Testis (tissue), 3 donors: ENCODE results near the gene ITGA11. TPM values are rescaled to one million over a fixed set of nuclear protein-coding genes. Genes with fewer than 3 reads are reported as not detected.

Experiments used
- DNase-seq: peaks from one replicate; pipeline ENCODE4 v3.0.0-alpha.2; 2019
- H3K27ac ChIP-seq, 2 donors: fragments of 200-600 bp; sonication (generic); one replicate each; pipeline ENCODE4 v1.5.1; 2019
- H3K27me3 ChIP-seq: fragments of 200-600 bp; sonication (generic); one replicate; pipeline ENCODE4 v1.5.1; 2019
- H3K36me3 ChIP-seq: fragments of 200-600 bp; sonication (generic); one replicate; pipeline ENCODE4 v1.5.1; 2017; ENCODE audit warnings: low read depth; ENCODE audit errors: missing control alignments
- H3K4me1 ChIP-seq: fragments of 200-600 bp; sonication (generic); one replicate; pipeline ENCODE4 v1.5.1; 2019
- H3K4me3 ChIP-seq, 2 donors: fragments of 200-600 bp; sonication (generic); one replicate each; pipeline ENCODE4 v1.5.1; 2017 to 2019
- H3K9me3 ChIP-seq: fragments of 200-600 bp; sonication (generic); one replicate; pipeline ENCODE4 v1.5.1; 2017
- POLR2A ChIP-seq: fragments of 450-650 bp; IDR thresholded peaks from one replicate; pipeline ENCODE4 v1.6.1; 2017; ENCODE audit warnings: antibody characterized with exemption, mild to moderate bottlenecking, moderate library complexity
- WGBS, 2 donors: methylation state at CpG; one replicate each; pipeline ENCODE4 v1.1.5; 2018; 5-methylcytosine and 5-hydroxymethylcytosine counted together
- intact Hi-C: fragments of 100-400 bp; cut with DNase I; formaldehyde crosslinking; loops from one replicate; pipeline ENCODE4 v1.15.1; 2023; ENCODE audit warnings: low total_unique reads
- polyA plus RNA-seq: library from polyadenylated mRNA; stranded (reverse); fragments of 350-450 nt; fragmentation: Illumina TruSeq; extraction: RNeasy Lipid Tissue Mini Kit (QIAGEN cat#74804); gene quantifications from one replicate; pipeline ENCODE4 v1.2.3, GENCODE V29; 2014; ENCODE audit warnings: low read depth, low replicate concordance; ENCODE audit not compliant: insufficient read depth
- total RNA-seq, 2 donors: library from RNA; depleted of rRNA; stranded (reverse); fragments of >200 nt; gene quantifications; one replicate each; pipeline ENCODE4 v1.2.3, GENCODE V29; 2016
- TF ChIP-seq, protein P1 (sequence below), 3 experiments: fragments of 450-650 bp in 2 of 3; fragments of 200-600 bp in 1 of 3; sonication (generic) in 1 of 3; IDR thresholded peaks; one replicate each; pipeline ENCODE4 v1.5.1; 2016 to 2019; ENCODE audit warnings: antibody characterized with exemption in 3 of 3, mild to moderate bottlenecking in 2 of 3, moderate library complexity in 1 of 3

Gene ITGA11
- total and polyA plus RNA-seq, 3 donors from 2014 or later: 4.3 to 6.6 (median 5.6) TPM

DNA sequence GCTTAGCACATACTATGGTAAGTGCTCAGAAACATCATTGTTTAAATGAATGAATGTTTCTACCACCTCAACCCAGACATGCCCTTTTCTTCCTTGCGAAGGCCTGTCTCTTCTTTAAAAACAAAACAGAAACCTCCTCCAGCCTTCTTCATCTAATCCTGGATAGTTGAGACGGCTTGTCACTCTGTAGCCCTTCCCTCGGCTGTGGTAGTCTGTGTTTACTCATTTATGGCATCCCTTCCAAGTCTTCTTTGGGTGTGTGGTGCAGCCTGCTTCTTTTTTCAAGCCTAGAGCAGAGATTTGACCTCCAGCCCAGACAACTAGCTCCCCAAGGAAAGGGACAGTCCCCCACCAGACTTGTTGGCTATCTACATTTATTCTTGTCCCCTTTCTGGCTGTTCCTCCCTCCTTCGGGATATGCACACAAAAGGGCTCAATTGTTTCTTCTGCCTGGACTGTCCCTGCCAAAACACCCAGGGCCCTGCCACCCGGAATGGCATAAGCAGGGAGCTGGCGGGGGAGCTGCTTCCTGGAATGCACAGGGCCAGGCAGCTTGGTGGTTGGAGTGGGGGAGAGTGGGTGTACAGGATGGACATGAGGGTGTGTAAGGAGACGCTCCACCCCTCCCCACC, 67.8 kb downstream of the ITGA11 start:
- H3K27ac ChIP-seq: peak overlapping the region; percentile 58 to 78
- peaks cover 27% of the 10 kb centered on the region for H3K4me1 ChIP-seq
- TF ChIP-seq, protein P1, sequence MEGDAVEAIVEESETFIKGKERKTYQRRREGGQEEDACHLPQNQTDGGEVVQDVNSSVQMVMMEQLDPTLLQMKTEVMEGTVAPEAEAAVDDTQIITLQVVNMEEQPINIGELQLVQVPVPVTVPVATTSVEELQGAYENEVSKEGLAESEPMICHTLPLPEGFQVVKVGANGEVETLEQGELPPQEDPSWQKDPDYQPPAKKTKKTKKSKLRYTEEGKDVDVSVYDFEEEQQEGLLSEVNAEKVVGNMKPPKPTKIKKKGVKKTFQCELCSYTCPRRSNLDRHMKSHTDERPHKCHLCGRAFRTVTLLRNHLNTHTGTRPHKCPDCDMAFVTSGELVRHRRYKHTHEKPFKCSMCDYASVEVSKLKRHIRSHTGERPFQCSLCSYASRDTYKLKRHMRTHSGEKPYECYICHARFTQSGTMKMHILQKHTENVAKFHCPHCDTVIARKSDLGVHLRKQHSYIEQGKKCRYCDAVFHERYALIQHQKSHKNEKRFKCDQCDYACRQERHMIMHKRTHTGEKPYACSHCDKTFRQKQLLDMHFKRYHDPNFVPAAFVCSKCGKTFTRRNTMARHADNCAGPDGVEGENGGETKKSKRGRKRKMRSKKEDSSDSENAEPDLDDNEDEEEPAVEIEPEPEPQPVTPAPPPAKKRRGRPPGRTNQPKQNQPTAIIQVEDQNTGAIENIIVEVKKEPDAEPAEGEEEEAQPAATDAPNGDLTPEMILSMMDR (IDR thresholded peaks at IDR 0.05): no peak
- no peak for TF ChIP-seq POLR2A
- intact Hi-C loops: no loop called here
- H3K4me3 ChIP-seq: no peak overlapping the region
- H3K27me3 ChIP-seq: no peaks in the 10 kb centered on the region
- H3K9me3 ChIP-seq: no peaks in the 10 kb centered on the region
- 48 to 64% methylated on average over 6 to 7 of the region's 7 CpGs for WGBS, 2 donors
- H3K36me3 ChIP-seq: no peaks in the 10 kb centered on the region
- DNase-seq: peak; percentile 91

DNA sequence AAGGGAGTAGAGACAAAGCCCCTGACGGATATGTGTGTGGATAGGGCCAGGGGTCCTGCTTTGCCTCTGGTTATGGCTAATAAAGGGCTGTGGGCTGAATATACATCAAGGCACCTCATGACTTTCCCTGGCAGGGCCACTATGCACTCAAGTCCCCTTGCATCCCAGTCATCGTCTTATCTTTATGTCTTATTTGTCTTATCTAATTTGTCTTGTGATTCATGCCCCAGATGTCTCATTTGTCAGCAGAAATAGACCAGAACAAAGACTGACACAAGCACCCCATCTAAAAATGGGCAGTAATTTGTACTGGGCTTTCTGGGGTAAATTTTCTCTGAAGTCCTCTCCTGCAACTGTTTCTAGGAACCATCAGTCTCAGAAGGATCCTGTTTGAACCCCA, 68.6 kb downstream of the ITGA11 start:
- intact Hi-C loops: no loop called here
- 77 to 89% methylated on average over 2 of the region's 2 CpGs for WGBS, 2 donors
- Histone ChIP-seq H3K9me3 (no peaks in the 10 kb centered on the region), H3K36me3 (no peaks in the 10 kb centered on the region), H3K27me3 (no peaks in the 10 kb centered on the region), H3K4me1 (peaks cover 27% of the 10 kb centered on the region), H3K4me3 (no peak overlapping the region), H3K27ac (peak overlapping the region; percentile 58 to 68)
- TF ChIP-seq POLR2A: no peak
- TF ChIP-seq, protein P1 (IDR thresholded peaks at IDR 0.05): no peak
- no peak for DNase-seq

- no peak for DNase-seq
- TF ChIP-seq POLR2A: no peak
- TF ChIP-seq, protein P1 (IDR thresholded peaks at IDR 0.05): no peak
- Histone ChIP-seq H3K4me1 (peaks cover 27% of the 10 kb centered on the region), H3K27me3 (no peaks in the 10 kb centered on the region), H3K9me3 (no peaks in the 10 kb centered on the region), H3K36me3 (no peaks in the 10 kb centered on the region), H3K27ac (no peak overlapping the region), H3K4me3 (no peak overlapping the region)
- 93 to 100% methylated on average over 1 of the region's 1 CpG for WGBS, 2 donors
- intact Hi-C loops: no loop called here
These were observed 69.3 kb downstream of the ITGA11 start for GRCh38 chr15:68362537-68363126.

- Histone ChIP-seq H3K27me3 (no peaks in the 10 kb centered on the region), H3K27ac (no peak overlapping the region), H3K9me3 (no peaks in the 10 kb centered on the region), H3K4me3 (no peak overlapping the region), H3K4me1 (peaks cover 24% of the 10 kb centered on the region), H3K36me3 (no peaks in the 10 kb centered on the region)
- DNase-seq: no peak
- intact Hi-C loops: no loop called here
- 62 to 81% methylated on average over 8 of the region's 8 CpGs for WGBS, 2 donors
- TF ChIP-seq, protein P1 (IDR thresholded peaks at IDR 0.05): no peak
- TF ChIP-seq POLR2A: no peak
These were observed 71.2 kb downstream of the ITGA11 start for GRCh38 chr15:68360721-68361120.

DNA sequence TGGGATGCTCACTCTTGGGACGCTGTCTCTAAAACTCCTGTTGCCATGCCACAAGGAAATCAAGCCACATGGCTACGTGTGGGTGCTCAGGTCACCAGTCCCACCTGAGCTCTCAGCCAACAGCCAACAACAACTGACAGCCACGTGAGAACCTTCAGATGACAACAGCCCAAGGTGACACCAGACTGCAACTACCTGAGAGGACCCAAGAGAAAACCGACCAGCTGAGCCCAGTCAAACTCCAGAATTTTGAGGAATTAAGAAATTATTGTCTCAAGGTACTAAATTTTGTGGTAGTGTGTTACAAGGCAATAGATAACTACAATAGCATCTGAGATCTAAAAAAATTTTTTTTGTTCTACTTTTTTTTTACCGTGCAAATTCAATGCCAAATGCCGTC, 75.2 kb downstream of the ITGA11 start:
- H3K9me3 ChIP-seq: no peaks in the 10 kb centered on the region
- H3K27me3 ChIP-seq: no peaks in the 10 kb centered on the region
- no peak for DNase-seq
- H3K4me3 ChIP-seq: no peak overlapping the region
- peaks cover 7% of the 10 kb centered on the region for H3K4me1 ChIP-seq
- no peak for TF ChIP-seq POLR2A
- TF ChIP-seq, protein P1 (IDR thresholded peaks at IDR 0.05): no peak
- 93 to 96% methylated on average over 6 of the region's 6 CpGs for WGBS, 2 donors
- intact Hi-C loops: no loop called here
- H3K27ac ChIP-seq: no peak overlapping the region
- no peaks in the 10 kb centered on the region for H3K36me3 ChIP-seq
